SH-SY5Y (cell line): Measurements from ENCODE around the gene C2.

Experiments used
- GATA2 ChIP-seq: IDR thresholded peaks from 2 replicates; pipeline ENCODE4 v1.6.1; 2011; ENCODE audit warnings: mild to moderate bottlenecking, low read depth, low read length
- GATA3 ChIP-seq: IDR thresholded peaks from 2 replicates; pipeline ENCODE4 v1.6.1; 2011; ENCODE audit warnings: low read depth, mild to moderate bottlenecking, low read length, moderate library complexity

- no peak for TF ChIP-seq GATA2
- TF ChIP-seq GATA3, result no peak
Observed at GRCh38 chr6:31919624-31920303, 7.8 kb upstream of the C2 start.
